HG03097 (cell line): Measurements from ENCODE around the gene CES3.
"Not testable (repeated sequence)": the region's sequence is repeated elsewhere in the genome, so short reads cannot be mapped to it uniquely, and the experiment has no call there.

Source experiments
- ATAC-seq: cut with Tn5 transposase; IDR thresholded peaks from one replicate; pipeline ENCODE4 v1.9.1; 2021; ENCODE audit not compliant: unreplicated experiment, low FRiP score

Gene CES3

DNA sequence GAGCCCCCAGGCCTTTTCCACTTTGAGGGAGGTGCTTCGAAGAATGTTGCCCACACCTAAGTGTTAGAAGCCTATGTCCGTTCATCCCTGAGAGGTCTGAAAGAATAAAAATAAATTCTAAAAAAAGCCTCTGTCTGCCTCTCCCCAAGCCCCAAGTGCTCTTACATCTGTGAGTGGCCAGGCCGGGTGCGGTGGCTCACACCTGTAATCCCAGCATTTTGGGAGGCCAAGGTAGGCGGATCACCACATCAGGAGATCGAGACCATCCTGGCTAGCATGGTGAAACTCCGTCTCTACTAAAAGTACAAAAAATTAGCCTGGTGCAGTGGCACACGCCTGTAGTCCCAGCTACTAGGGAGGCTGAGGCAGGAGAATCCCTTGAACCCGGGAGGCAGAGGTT lies 16.1 kb upstream of the CES3 start:
- not testable (repeated sequence) for ATAC-seq

DNA sequence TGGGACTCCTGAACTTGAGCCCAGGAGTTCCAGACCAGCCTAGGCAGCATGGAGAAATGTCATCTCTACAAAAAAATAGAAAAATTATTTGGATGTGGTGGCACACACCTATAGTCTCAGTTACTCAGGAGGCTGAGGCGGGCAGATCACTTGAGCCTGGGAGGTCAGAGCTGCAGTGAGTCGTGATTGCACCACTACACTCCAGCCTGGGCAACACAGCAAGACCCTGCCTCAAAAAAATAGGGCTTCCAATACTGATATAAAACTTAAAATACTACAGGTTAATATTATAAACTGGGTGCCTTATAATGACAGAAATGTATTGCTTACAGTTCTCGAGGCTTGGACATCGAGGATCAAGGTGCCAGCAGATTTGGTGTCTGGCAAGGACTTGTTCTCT lies 15.1 kb upstream of the CES3 start:
- ATAC-seq, result no peak

GRCh38 chr16:66946541-66946940 lies 14.5 kb upstream of the CES3 start:
- ATAC-seq, result no peak

- no peak for ATAC-seq
These were observed 14.1 kb upstream of the CES3 start for GRCh38 chr16:66946974-66947301.

- no peak for ATAC-seq
These were observed 13.6 kb upstream of the CES3 start for GRCh38 chr16:66947302-66948065.

DNA sequence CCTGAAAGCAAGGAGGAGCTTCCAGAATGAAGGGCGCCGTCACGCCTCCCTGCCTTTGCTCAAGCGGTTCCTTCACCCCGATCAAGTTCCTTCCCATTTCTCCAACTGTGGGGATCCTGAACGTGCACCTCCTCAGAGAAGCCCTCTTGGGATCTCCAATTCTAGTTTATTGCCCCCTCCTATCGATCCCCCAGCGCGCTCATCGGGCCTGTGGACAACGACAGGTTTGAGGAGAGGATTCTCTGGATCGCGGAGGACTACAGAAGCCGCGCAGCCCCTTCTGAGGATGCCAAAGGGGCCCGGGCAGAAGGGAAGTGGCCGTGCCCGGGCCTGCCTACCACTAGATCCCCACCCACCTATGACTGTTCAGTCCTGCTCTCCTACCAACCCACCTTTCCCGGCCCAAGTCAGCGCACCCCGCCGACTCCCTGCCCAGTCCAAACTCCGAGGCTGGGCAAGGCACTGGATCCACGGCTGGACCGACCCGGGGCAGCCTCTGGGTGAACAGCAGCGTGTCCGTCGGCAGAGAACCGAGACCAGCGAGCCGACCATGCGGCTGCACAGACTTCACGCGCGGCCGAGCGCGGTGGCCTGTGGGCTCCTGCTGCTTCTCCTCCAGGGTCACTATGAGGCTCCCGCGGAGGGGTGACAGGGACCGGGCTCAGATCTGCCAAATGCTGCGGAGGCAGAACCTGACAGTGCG lies 12.8 kb upstream of the CES3 start:
- ATAC-seq, result no peak

GRCh38 chr16:66948837-66949225 lies 12.2 kb upstream of the CES3 start:
- ATAC-seq, result no peak

DNA sequence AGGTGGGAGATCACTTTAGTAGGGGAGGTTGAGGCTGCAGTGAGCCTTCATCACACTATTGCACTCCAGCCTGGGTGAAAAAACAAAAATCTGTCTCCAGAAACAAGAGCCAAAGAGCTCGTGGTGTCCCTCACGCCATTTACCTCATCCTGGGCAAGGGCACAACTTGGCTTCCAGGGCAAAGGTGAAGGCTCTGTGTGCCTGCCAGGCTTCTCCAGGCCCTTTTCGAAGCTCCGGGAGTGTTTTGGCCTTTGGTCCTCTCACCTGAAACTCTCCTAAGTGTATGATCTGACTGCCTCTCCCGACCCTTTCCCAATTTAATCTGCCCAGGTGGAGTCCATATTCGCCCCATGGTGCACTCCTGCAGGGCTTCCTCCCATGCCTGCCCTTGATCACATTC lies 11.6 kb upstream of the CES3 start:
- no peak for ATAC-seq

- no peak for ATAC-seq
These were observed 10.6 kb upstream of the CES3 start for GRCh38 chr16:66950437-66950836.

GRCh38 chr16:66950971-66951790 lies 9.9 kb upstream of the CES3 start:
- ATAC-seq, result no peak

DNA sequence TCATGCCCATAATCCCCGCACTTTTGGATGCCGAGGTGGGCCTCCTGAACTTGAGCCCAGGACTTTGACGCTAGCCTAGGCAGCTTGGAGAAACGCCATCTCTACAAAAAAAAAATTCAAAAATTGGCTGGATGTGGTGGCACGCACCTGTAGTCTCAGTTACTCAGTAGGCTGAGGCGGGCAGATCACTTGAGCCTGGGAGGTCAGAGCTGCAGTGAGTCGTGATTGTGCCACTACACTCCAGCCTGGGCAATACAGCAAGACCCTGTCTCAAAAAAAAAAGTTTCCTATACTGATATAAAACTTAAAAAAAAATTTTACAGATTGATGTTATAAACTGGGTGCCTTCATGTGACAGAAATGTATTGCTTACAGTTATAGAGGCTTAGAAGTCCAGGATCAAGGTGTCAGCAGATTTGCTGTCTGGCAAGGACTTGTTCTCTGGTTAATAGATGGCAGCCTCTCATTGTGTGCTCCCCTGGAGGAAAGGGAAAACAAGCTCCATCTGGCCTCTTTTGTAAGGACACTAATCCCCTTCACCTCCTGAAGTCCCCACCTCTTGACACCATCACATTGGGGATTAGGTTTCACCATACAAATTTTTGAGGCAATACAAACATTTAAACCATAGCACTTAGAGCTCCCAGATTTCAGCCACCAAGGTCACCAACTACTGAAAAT lies 8.5 kb upstream of the CES3 start:
- no peak for ATAC-seq

DNA sequence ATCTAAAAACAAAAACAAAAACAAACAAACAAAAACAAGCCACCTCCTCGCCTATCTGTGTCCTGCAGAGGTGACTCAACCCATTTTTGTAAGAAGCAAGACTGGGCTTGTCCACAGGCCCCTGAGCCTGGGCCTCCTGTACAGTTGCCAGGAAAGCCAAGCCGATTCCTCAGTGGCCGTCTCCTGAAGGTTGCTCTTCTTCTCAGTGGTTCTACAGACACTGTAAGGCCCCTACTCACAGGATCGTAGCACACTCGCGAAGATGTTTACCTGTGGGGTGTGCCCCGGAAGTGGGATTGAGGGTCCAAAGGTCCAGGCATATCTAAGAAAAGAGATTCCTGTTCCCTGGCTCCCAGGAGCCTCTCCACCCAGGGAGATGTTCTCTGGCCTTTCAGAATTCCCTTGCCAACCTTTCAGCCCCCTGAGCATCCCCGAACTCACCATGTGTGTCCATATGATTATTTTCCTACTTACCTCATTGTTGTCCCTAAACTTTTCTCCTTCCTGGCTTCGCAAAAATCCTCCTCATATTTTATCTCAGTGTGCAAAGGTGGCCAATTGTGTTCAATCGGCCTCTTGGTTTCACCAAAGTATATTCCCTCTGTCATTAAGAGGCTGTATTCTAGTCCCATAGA lies 7.5 kb upstream of the CES3 start:
- ATAC-seq, result no peak

GRCh38 chr16:66954097-66954659 lies 6.9 kb upstream of the CES3 start:
- ATAC-seq, result peak; percentile 53

GRCh38 chr16:66955363-66956153 lies 5.5 kb upstream of the CES3 start:
- not testable (repeated sequence) for ATAC-seq

DNA sequence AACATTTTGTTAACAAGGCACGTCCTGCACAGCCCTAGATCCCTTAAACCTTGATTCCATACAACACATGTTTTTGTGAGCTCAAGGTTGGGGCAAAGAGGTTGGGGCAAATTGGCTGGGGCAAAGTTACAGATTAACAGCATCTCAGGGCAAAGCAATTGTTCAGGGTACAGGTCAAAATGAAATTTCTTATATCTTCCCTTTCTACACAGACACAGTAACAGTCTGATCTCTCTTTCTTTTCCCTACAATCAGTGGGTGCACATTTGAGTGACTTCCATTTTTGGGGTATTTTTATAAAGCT lies 5.0 kb upstream of the CES3 start:
- not testable (repeated sequence) for ATAC-seq

DNA sequence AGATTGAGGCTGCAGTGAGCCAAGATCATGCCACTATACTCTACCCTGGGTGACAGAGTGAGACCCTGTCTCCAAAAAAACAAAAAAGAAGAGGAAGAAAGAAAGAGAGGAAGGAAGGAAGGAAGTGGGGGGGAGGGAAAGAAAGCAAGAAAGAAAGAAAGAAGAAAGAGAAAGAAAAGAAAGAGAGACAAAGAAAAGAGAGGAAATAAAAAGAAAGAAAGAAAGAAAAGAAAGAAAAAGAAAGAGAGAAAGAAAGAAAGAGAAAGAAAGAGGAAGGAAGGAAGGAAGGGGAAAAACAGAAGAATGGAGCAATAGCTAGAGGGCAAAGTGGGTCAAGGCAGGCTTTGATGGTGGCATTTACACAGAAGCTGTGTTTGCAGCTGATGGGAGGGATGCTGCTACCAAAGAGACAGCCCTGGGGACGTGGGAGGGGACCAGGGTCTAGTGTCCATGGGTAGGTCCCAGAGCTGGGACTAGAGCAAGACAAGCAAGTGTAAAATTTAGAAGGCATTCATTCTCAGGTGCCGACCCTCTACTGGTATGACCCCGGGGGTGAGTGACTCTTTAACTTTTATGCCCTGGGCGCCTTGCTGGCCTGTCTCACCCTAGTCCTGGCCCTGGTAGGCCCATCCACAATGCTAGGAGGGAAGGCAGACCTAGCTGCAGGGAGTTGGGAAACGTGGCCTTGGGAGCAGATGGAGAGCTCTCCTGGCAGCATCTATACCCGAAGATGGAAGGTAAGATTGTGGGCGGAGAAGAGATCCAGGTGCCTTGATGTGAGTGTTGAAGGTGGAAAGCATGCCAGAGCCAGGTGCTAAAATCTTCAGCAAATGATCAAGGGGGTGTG lies 2.0 kb upstream of the CES3 start:
- ATAC-seq, result no peak

DNA sequence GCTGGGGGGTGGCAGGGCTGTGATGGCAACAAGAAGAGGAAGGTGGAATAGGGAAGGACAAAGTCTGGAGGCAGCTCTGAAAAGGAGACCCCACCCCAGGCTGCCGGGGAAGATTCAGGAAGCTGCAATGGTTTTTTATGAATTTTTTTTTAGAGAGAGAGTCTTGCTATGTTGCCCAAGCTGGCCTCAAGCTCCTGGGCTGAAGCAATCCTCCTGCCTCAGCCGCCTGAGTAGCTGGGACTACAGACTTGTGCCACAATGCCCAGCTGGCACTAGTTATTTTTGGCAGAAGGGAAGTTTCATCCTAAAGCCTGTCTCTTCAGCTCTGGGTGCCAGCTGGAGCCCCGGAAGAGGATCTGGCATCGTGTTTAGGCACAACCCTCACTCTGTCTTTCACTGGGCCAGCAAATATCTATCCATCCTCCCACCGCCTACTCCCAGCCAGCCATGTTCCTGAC lies 1.3 kb upstream of the CES3 start:
- no peak for ATAC-seq

- no peak for ATAC-seq
These were observed 796 bp upstream of the CES3 start for GRCh38 chr16:66960270-66960669.

GRCh38 chr16:66961914-66962313 lies 848 bp downstream of the CES3 start:
- no peak for ATAC-seq
